B cell (primary cell): ENCODE data around the gene NUMA1. TPM values are rescaled to one million over a fixed set of nuclear protein-coding genes. Genes with fewer than 3 reads are reported as not detected.

Experiments
- ATAC-seq: fragments of 200-7000 bp; cut with Tn5 transposase; one replicate; pipeline ENCODE4 v1.10.0; 2021; ENCODE audit warnings: low read depth, mild to moderate bottlenecking, moderate number of reproducible peaks, moderate library complexity
- CTCF ChIA-PET: fragments of 350-600 bp; sonication (Branson Sonifier 250); formaldehyde crosslinking; loops from one replicate; lab custom pipeline; 2021; ENCODE audit warnings: antibody characterized with exemption, inconsistent platforms; lab: Charles Lee
- POLR2A ChIA-PET: fragments of 350-600 bp; sonication (Branson Sonifier 250); formaldehyde crosslinking; loops from one replicate; lab custom pipeline; 2021; ENCODE audit warnings: antibody characterized with exemption; lab: Charles Lee
- DNase-seq: peaks from one replicate; pipeline ENCODE4 v3.0.0; 2013
- H2AFZ ChIP-seq: 2 replicates; pipeline ENCODE4 v1.6.1; 2012; ENCODE audit warnings: mild to moderate bottlenecking, low read depth, low read length; ENCODE audit not compliant: insufficient read depth, poor library complexity, severe bottlenecking
- H3K27ac ChIP-seq, 2 donors: 1 replicate in 1 of 2; 2 replicates in 1 of 2; pipeline ENCODE4 v1.5.1; 2012 to 2013; ENCODE audit warnings: low read length in 2 of 2, mild to moderate bottlenecking in 2 of 2, moderate library complexity in 1 of 2
- H3K27me3 ChIP-seq, 4 experiments: fragments of 200-600 bp in 1 of 4; sonication (generic) in 1 of 4; replicated peaks in 1 of 4; 1 replicate in 2 of 4; 2 replicates in 2 of 4; pipeline versions ENCODE4 v1.6.1 to v1.7.0; 2013 to 2016; ENCODE audit warnings: low read length in 3 of 4, mild to moderate bottlenecking in 2 of 4, mixed read lengths in 1 of 4, moderate library complexity in 1 of 4; ENCODE audit not compliant: insufficient read depth in 4 of 4, control insufficient read depth in 3 of 4; ENCODE audit errors: control extremely low read depth in 1 of 4
- H3K36me3 ChIP-seq, 2 experiments: replicated peaks in 1 of 2; 1 replicate in 1 of 2; 2 replicates in 1 of 2; pipeline versions ENCODE4 v1.6.1 to v1.7.1; 2013; ENCODE audit warnings: low read length in 1 of 2; ENCODE audit not compliant: insufficient read depth in 2 of 2, control insufficient read depth in 1 of 2; ENCODE audit errors: control extremely low read depth in 1 of 2, extremely low read depth in 1 of 2
- H3K4me1 ChIP-seq, 2 donors: fragments of 200-600 bp in 1 of 2; sonication (generic) in 1 of 2; 1 replicate in 1 of 2; 2 replicates in 1 of 2; pipeline versions ENCODE4 v1.5.1 to v1.6.1; 2013 to 2017; ENCODE audit warnings: low read length in 2 of 2; ENCODE audit not compliant: control insufficient read depth in 2 of 2, insufficient read depth in 2 of 2
- H3K4me2 ChIP-seq: replicated peaks from 2 replicates; pipeline ENCODE3; 2012; ENCODE audit warnings: mild to moderate bottlenecking, low read depth, low read length; ENCODE audit not compliant: poor library complexity, severe bottlenecking
- H3K4me3 ChIP-seq, 5 experiments: fragments of 200-600 bp in 1 of 5; sonication (generic) in 1 of 5; 1 replicate in 3 of 5; 2 replicates in 2 of 5; pipeline versions ENCODE4 v1.5.1 to v1.7.0; 2011 to 2016; ENCODE audit warnings: low read length in 4 of 5, mild to moderate bottlenecking in 4 of 5, low read depth in 2 of 5, control low read depth in 1 of 5, moderate library complexity in 1 of 5; ENCODE audit not compliant: insufficient read depth in 1 of 5; ENCODE audit errors: control extremely low read depth in 1 of 5, extremely low read depth in 1 of 5
- H3K79me2 ChIP-seq: fragments of 200-600 bp; sonication (generic); one replicate; pipeline ENCODE4 v1.6.0; 2016; ENCODE audit warnings: low read length; ENCODE audit not compliant: control insufficient read depth, insufficient read depth
- H3K9ac ChIP-seq: fragments of 200-600 bp; sonication (generic); 2 replicates; pipeline ENCODE4 v1.6.1; 2017; ENCODE audit warnings: mild to moderate bottlenecking, low read length, moderate library complexity
- H3K9me3 ChIP-seq, 3 donors: one replicate each; pipeline versions ENCODE4 v1.6.1 to v1.7.1; 2013; ENCODE audit warnings: low read length in 2 of 3; ENCODE audit not compliant: control insufficient read depth in 2 of 3, insufficient read depth in 1 of 3; ENCODE audit errors: control extremely low read depth in 1 of 3
- H4K20me1 ChIP-seq: 2 replicates; pipeline ENCODE4 v1.6.0; 2012; ENCODE audit warnings: mild to moderate bottlenecking, low read length; ENCODE audit not compliant: insufficient read depth, control insufficient read depth, poor library complexity, severe bottlenecking
- H3K27ac Mint-ChIP-seq: one replicate; pipeline ENCODE4 v1.8.0; 2021; ENCODE audit warnings: mixed read lengths
- H3K27me3 Mint-ChIP-seq: one replicate; pipeline ENCODE4 v1.8.0; 2021; ENCODE audit warnings: mixed read lengths
- H3K4me1 Mint-ChIP-seq: one replicate; pipeline ENCODE4 v1.8.0; 2021; ENCODE audit warnings: mixed read lengths
- H3K4me3 Mint-ChIP-seq: one replicate; pipeline ENCODE4 v1.8.0; 2021; ENCODE audit warnings: mixed read lengths
- H3K9me3 Mint-ChIP-seq: one replicate; pipeline ENCODE4 v1.8.0; 2022; ENCODE audit warnings: mixed read lengths; ENCODE audit not compliant: insufficient read depth
- EZH2 ChIP-seq: IDR thresholded peaks from 2 replicates; pipeline ENCODE4 v1.6.1; 2012; ENCODE audit warnings: borderline replicate concordance, low read depth, mild to moderate bottlenecking, moderate library complexity, low read length; ENCODE audit not compliant: insufficient read depth, poor library complexity, severe bottlenecking
- WGBS: methylation state at CpG from one replicate; pipeline ENCODE4 v1.1.5; 2013; ENCODE audit warnings: missing lambda C conversion rate; ENCODE audit not compliant: insufficient coverage; 5-methylcytosine and 5-hydroxymethylcytosine counted together
- intact Hi-C: fragments of 100-400 bp; cut with micrococcal nuclease; formaldehyde crosslinking; loops from one replicate; pipeline ENCODE4 v1.10.0; 2022
- polyA plus RNA-seq: library from polyadenylated mRNA; depleted of rRNA; stranded (reverse); fragments of >200 nt; gene quantifications from 2 replicates; pipeline ENCODE4 v1.2.3, GENCODE V29; 2012
- total RNA-seq, 2 donors: library from RNA; stranded (reverse); fragments of 120-200 nt in 1 of 2; gene quantifications; 1 replicate in 1 of 2; 2 replicates in 1 of 2; pipeline versions ENCODE4 v1.2.3 to v1.2.4, GENCODE V29; 2013 to 2022
- TF ChIP-seq, protein P1 (sequence below): fragments of 200-600 bp; IDR thresholded peaks from one replicate; pipeline ENCODE4 v1.8.0; 2022; ENCODE audit warnings: antibody characterized with exemption, mild to moderate bottlenecking

Gene NUMA1
- total and polyA plus RNA-seq, 2 donors (not counting 1 experiment from before 2014, with no cell fraction given): 186 to 300 TPM

DNA sequence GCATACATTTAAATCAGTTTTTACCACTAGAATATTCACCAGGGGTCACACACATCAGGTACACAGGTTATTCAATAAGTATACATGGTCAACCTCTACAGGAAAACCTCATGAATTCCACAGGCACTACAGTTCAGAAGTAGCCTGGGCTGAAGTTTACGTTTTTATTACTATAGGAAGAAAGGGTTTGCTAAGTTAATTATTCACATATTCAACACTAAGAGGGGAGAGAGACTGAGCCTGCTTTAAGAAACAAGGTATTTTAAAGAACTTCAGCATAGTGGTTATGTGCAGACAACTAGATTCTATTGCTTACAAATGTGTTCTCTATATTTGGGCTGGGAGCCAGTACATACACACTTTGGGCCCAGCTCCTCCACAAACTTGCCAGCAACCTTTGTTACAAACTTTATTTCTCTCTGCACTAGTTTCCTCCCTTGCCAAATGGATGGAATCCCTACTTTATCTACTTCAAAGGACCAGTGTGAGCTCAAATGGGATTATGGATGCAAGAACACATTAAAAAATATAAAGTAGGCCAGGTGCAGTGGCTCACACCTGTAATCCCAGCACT lies 49.8 kb downstream of the NUMA1 start:
- DNase-seq: no peak
- Histone ChIP-seq H3K4me2 (no peak overlapping the region), H2AFZ (no peak overlapping the region), H3K9ac (no peak overlapping the region), H3K27ac (peak overlapping the region in 1 of 2 donors; percentile 52), H3K4me1 (peaks cover 0 to 2% of the 10 kb centered on the region in 2 donors), H3K27me3 (no peaks in the 10 kb centered on the region), H4K20me1 (peaks cover 68% of the 10 kb centered on the region), H3K79me2 (peaks cover 66% of the 10 kb centered on the region), H3K4me3 (no peak overlapping the region), H3K9me3 (no peaks in the 10 kb centered on the region), H3K36me3 (peaks cover 10 to 92% of the 10 kb centered on the region in 2 experiments)
- Mint-ChIP-seq H3K27ac (peak overlapping the region; percentile 11), H3K4me1 (peaks cover 35% of the 10 kb centered on the region), H3K4me3 (no peak overlapping the region), H3K9me3 (no peaks in the 10 kb centered on the region), H3K27me3 (no peaks in the 10 kb centered on the region)
- ChIA-PET CTCF (interaction anchor here (1.2 to 16.4 kb wide), 5 partner anchors 11 to 115 kb away, joined by 3 to 292 read pairs (median 117); no protein-coding TSS in a partner anchor), POLR2A (no interaction called here)
- intact Hi-C loops: no loop called here
- ATAC-seq: no peak
- no peak for TF ChIP-seq EZH2
- TF ChIP-seq, protein P1, sequence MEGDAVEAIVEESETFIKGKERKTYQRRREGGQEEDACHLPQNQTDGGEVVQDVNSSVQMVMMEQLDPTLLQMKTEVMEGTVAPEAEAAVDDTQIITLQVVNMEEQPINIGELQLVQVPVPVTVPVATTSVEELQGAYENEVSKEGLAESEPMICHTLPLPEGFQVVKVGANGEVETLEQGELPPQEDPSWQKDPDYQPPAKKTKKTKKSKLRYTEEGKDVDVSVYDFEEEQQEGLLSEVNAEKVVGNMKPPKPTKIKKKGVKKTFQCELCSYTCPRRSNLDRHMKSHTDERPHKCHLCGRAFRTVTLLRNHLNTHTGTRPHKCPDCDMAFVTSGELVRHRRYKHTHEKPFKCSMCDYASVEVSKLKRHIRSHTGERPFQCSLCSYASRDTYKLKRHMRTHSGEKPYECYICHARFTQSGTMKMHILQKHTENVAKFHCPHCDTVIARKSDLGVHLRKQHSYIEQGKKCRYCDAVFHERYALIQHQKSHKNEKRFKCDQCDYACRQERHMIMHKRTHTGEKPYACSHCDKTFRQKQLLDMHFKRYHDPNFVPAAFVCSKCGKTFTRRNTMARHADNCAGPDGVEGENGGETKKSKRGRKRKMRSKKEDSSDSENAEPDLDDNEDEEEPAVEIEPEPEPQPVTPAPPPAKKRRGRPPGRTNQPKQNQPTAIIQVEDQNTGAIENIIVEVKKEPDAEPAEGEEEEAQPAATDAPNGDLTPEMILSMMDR: no peak
- WGBS: no CpG with 5 or more reads among the region's 1 CpG

DNA sequence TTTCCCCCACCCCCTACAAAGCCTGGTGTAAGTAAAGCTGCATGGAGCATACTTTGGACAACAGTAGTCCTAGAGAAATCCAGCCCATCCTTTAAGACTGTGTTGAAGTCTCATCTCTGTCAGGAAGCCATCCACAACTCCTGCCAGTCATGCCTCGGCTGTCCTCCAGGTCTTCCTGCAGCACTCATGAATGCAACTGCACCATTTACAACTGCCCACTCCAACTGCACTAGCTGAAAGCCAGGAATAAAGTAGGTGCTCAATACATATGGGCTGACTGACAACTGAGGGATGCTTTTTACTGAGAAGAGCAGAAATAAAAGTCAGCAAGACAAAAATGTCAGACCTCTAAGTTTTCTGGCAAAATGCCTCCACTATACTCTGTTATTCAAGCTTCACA lies 54.3 kb downstream of the NUMA1 start:
- DNase-seq (no peak), ATAC-seq (no peak)
- WGBS: 100% methylated on average over 1 of the region's 1 CpG
- peaks cover 63% of the 10 kb centered on the region for H3K79me2 ChIP-seq
- H3K9me3 ChIP-seq: no peaks in the 10 kb centered on the region
- H3K4me1 ChIP-seq: no peaks in the 10 kb centered on the region
- Mint-ChIP-seq H3K27me3 (no peaks in the 10 kb centered on the region), H3K4me1 (peaks cover 32% of the 10 kb centered on the region), H3K9me3 (no peaks in the 10 kb centered on the region), H3K27ac (peak overlapping the region; percentile 63), H3K4me3 (no peak overlapping the region)
- no peak overlapping the region for H2AFZ ChIP-seq
- no peak for TF ChIP-seq EZH2
- TF ChIP-seq, protein P1: no peak
- no peak overlapping the region for H3K4me2 ChIP-seq
- H3K9ac ChIP-seq: no peak overlapping the region
- H3K27me3 ChIP-seq: no peaks in the 10 kb centered on the region
- ChIA-PET CTCF (interaction anchor here (0.6 to 16.4 kb wide), 22 partner anchors 10 to 405 kb away, joined by 3 to 292 read pairs (median 11); partner anchors contain the start of gene IL18BP), POLR2A (no interaction called here)
- H3K4me3 ChIP-seq: no peak overlapping the region
- H4K20me1 ChIP-seq: peaks cover 81% of the 10 kb centered on the region
- peaks cover 11 to 95% of the 10 kb centered on the region in 2 experiments for H3K36me3 ChIP-seq
- intact Hi-C loops: no loop called here
- peak overlapping the region in 1 of 2 donors; percentile 55 for H3K27ac ChIP-seq
